Right ventricle myocardium inferior (tissue), 1 donor: Measurements from ENCODE around the gene TC2N. TPM values are rescaled to one million over a fixed set of nuclear protein-coding genes. Genes with fewer than 3 reads are reported as not detected.
A peak's percentile ranks its signal among the peaks of the same experiment; 100 is the strongest.
"Not testable (repeated sequence)": the region's sequence is repeated elsewhere in the genome, so short reads cannot be mapped to it uniquely, and the experiment has no call there.

Source experiments
- ATAC-seq: fragments of 200-7000 bp; cut with Tn5 transposase; one replicate; pipeline ENCODE4 v1.9.1; 2020; ENCODE audit warnings: mild to moderate bottlenecking, moderate library complexity
- DNase-seq: peaks from one replicate; pipeline ENCODE4 v3.0.0; 2021; ENCODE audit errors: missing footprints
- intact Hi-C: fragments of 100-400 bp; cut with DNase I; formaldehyde crosslinking; loops from one replicate; pipeline ENCODE4 v1.11.0; 2022
- total RNA-seq: library from RNA; stranded (reverse); fragmentation: NEBNext Ultra II Directional; extraction: Animal tissue kit (Norgen Biotek cat#: 25700); gene quantifications from one replicate; pipeline ENCODE4 v1.2.1, GENCODE V29; 2021
- donor health status: DM: no; HTN: yes; CAD: no; lungs with severe emphysema.

The TC2N gene
- total RNA-seq, 1 donor from 2014 or later = 12.6 TPM

GRCh38 chr14:91845652-91846051 lies 21.7 kb downstream of the TC2N start:
- ATAC-seq = no peak

GRCh38 chr14:91845056-91845455 lies 22.3 kb downstream of the TC2N start:
- ATAC-seq, DNase-seq, intact Hi-C loops: not testable (repeated sequence)

More at GRCh38 chr14:91845652-91846051, 21.7 kb downstream of the TC2N start:
- intact Hi-C loops = no loop called here
- no peak for DNase-seq

- DNase-seq (no peak), ATAC-seq (no peak)
- intact Hi-C loops = no loop called here
Observed at GRCh38 chr14:91844029-91844428, 23.3 kb downstream of the TC2N start.

GRCh38 chr14:91843437-91843836 lies 23.9 kb downstream of the TC2N start:
- no peak for DNase-seq
- intact Hi-C loops = no loop called here
- no peak for ATAC-seq

GRCh38 chr14:91841065-91841464 lies 26.3 kb downstream of the TC2N start:
- DNase-seq = no peak
- intact Hi-C loops = no loop called here
- ATAC-seq = no peak

GRCh38 chr14:91839749-91840148 lies 27.6 kb downstream of the TC2N start:
- DNase-seq = no peak
- ATAC-seq = no peak
- intact Hi-C loops = no loop called here

GRCh38 chr14:91837076-91837475 lies 30.3 kb downstream of the TC2N start:
- no peak for DNase-seq
- intact Hi-C loops = no loop called here
- ATAC-seq = peak; percentile 19

GRCh38 chr14:91835920-91836843 lies 31.2 kb downstream of the TC2N start:
- intact Hi-C loops = no loop called here
- ATAC-seq = peak; percentile 94
- DNase-seq = peak; percentile 82

GRCh38 chr14:91835197-91835919 lies 32.0 kb downstream of the TC2N start:
- intact Hi-C loops = no loop called here
- DNase-seq (no peak), ATAC-seq (no peak)

GRCh38 chr14:91834571-91834970 lies 32.8 kb downstream of the TC2N start:
- ATAC-seq (no peak), DNase-seq (no peak)
- intact Hi-C loops = no loop called here

- ATAC-seq = no peak
- intact Hi-C loops = no loop called here
- DNase-seq = no peak
Observed at GRCh38 chr14:91831337-91831736, 36.0 kb downstream of the TC2N start.

GRCh38 chr14:91830777-91831176 lies 36.6 kb downstream of the TC2N start:
- DNase-seq = no peak
- intact Hi-C loops = no loop called here
- ATAC-seq = no peak

- ATAC-seq (no peak), DNase-seq (no peak)
- intact Hi-C loops = no loop called here
Observed at GRCh38 chr14:91829511-91829910, 37.8 kb downstream of the TC2N start.

- intact Hi-C loops = no loop called here
- DNase-seq (no peak), ATAC-seq (no peak)
Observed at GRCh38 chr14:91827746-91828145, 39.6 kb downstream of the TC2N start.

GRCh38 chr14:91817566-91818325 lies 49.6 kb downstream of the TC2N start:
- intact Hi-C loops = no loop called here
- ATAC-seq = no peak
- DNase-seq = no peak

GRCh38 chr14:91814317-91814716 lies 53.0 kb downstream of the TC2N start:
- intact Hi-C loops = no loop called here
- no peak for ATAC-seq
- DNase-seq = no peak

GRCh38 chr14:91810699-91811098 lies 56.6 kb downstream of the TC2N start:
- ATAC-seq (no peak), DNase-seq (no peak)
- intact Hi-C loops = no loop called here

- intact Hi-C loops = no loop called here
- ATAC-seq = no peak
Observed at GRCh38 chr14:91806716-91807115, 60.6 kb downstream of the TC2N start.

GRCh38 chr14:91806094-91806493 lies 61.2 kb downstream of the TC2N start:
- ATAC-seq, DNase-seq, intact Hi-C loops: not testable (repeated sequence)

More at GRCh38 chr14:91806716-91807115, 60.6 kb downstream of the TC2N start:
- no peak for DNase-seq
